ENCODE measurements around the gene CHST3.

- TF ChIP-seq CTCF (IDR thresholded peaks at IDR 0.05) (no peak), POLR2AphosphoS5 (IDR thresholded peaks at IDR 0.05) (no peak), POLR2A (IDR thresholded peaks at IDR 0.05; ENCODE audit: low read depth) (no peak), EP300 (IDR thresholded peaks at IDR 0.05) (no peak)
These were observed 67.5 kb downstream of the CHST3 start for GRCh38 chr10:72031706-72032105.
